HL-60/S4 (cell line): ENCODE results near the gene DEPDC4.
"Not testable (repeated sequence)": the region's sequence is repeated elsewhere in the genome, so short reads cannot be mapped to it uniquely, and the experiment has no call there.

Experiments used
- in situ Hi-C: fragments of 300-500 bp; cut with MboI; formaldehyde crosslinking; loops from 2 replicates; pipeline ENCODE4 v1.14.3; 2022; ENCODE audit warnings: low sequenced_read_pairs

Gene DEPDC4

DNA sequence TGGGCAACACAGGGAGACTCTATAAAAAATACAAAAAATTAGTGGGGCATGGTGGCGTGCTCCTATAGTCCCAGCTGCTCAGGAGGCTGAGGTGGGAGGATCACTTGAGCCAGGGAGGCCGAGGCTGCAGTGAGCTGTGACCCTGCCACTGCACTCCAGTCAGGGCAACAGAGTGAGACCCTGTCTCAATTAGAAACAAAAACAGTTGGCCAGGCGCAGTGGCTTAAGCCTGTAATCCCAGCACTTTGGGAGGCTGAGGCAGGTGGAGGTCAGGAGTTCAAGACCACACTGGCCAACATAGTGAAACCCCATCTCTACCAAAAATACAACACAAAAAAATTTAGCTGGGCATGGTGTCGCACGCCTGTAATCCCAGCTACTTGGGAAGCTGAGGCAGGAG is 1.8 kb downstream of the DEPDC4 start:
- in situ Hi-C loops, result not testable (repeated sequence)

DNA sequence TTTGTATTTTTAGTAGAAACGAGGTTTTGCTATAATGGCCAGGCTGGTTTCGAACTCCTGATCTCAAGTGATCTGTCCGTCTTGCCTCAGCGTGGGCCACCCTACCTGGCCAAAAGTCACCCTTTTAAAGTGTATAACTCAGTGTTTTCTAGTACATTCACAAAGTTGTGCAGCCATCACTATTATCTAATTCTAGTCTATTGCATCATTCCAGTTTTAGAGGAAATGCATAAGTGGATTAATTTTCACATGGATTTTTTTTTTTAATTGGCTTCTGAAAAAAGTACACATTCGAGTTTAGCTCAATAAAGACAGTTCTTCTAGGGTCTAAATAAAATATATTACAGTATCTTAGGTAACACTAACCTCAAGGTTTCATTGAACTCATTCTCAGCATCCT is 3.7 kb downstream of the DEPDC4 start:
- in situ Hi-C loops, result no loop called here

- in situ Hi-C loops, result no loop called here
Observed at GRCh38 chr12:100258127-100258526, 8.8 kb downstream of the DEPDC4 start.

DNA sequence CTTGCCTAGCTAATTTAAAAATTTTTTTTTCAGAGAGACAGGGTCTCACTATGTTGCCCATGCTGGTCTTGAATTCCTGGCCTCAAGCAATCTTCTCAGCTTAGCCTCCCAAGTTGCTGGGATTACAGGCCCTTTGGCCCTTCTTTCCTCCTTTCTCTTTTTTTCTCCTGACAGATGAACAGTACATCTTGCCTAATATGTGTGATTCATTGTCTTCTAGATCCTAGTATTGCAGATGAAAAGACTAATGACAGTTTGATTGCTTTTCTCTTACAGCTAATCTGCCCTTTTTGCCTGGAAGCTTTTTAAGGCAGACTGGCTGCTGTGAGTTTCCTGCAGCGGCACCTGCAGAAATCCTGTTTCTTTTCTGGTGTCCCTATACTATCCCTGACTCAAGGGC is 12.0 kb downstream of the DEPDC4 start:
- in situ Hi-C loops, result no loop called here

DNA sequence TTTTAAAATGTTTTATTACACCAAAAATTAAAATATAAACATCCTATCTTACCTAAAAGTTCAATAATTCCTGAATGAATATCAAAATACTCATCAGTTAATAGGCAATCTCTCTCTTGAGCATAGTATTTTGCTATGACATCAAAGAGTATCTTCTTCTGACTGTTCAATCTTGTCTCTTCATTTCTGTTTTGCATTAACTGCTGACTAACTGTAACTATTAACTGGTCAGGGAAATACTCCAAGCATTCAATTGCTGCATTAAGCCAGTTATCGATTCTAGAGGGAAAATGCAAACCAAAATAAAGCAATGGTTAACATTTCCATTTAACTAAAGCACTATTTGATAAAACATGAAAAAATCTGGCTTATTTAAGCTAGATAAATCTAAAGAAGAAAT is 13.4 kb downstream of the DEPDC4 start:
- in situ Hi-C loops, result no loop called here

GRCh38 chr12:100251917-100252316 is 15.0 kb downstream of the DEPDC4 start:
- in situ Hi-C loops, result no loop called here

GRCh38 chr12:100249941-100250340 is 16.9 kb downstream of the DEPDC4 start:
- in situ Hi-C loops, result loop anchor here (25.0 kb wide), 1 partner anchor 312 kb away; the partner anchor contains the start of gene GAS2L3

DNA sequence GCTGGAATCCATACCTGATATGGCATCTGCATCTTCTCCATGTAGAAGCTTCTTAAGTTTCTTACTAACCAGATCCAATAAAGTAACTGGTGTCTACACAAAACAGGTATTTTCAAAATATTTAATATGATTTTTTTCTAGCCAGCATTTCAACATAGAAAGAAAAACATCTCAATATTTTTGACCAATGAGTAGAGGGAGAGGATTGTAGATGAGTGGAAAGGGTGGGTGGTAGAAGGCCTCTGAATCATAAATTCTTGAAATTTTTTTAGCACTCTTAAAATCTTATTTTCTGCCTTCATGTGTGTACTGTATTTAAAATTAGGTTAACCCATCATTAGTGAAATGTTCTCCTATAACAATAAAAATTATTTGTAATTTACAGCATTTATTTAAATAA is 18.0 kb downstream of the DEPDC4 start:
- in situ Hi-C loops, result loop anchor here (25.0 kb wide), 1 partner anchor 313 kb away; the partner anchor contains the start of gene GAS2L3

GRCh38 chr12:100247765-100248164 is 19.1 kb downstream of the DEPDC4 start:
- in situ Hi-C loops, result loop anchor here (25.0 kb wide), 1 partner anchor 315 kb away; the partner anchor contains the start of gene GAS2L3

DNA sequence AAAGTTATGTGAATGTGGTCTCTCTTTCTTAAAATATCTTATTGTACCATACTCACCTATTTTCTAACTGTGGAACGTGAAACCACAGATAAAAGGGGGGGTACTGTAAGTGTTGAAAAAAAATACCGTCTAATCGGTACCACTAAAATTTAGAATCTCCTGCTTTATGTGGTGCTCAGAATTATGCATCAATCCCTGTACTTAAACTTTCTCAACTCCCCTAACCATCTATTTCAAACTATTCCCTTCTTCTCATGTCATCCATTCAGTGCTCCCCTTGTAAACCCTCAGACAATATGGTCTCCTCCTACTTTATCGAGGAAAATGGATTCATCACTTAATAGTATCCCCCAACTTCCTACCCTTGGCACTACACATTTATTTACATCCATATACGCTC is 23.7 kb downstream of the DEPDC4 start:
- in situ Hi-C loops, result loop anchor here (25.0 kb wide), 1 partner anchor 319 kb away; the partner anchor contains the start of gene GAS2L3

DNA sequence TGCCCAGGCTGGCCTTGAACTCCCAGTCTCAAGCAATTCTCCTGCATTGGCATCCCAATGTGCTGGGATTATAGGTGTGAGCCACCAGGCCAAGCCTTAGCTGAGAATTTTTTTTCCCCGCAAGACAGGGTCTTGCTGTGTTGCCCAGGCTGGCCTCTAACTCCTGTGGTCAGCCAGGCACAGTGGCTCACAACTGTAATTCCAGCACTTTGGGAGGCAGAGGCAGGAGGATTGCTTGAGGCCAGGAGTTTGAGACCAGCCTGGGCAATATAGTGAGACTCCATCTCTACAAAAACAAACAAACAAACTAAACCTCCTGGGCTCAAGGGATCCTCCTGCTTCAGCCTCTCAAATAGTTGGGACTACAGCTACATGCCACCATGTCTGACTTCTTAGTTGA is 27.3 kb downstream of the DEPDC4 start:
- in situ Hi-C loops, result loop anchor here (10.0 to 25.0 kb wide), 2 partner anchors 165 to 323 kb away; partner anchors contain the start of gene GAS2L3

- in situ Hi-C loops, result loop anchor here (10.0 to 25.0 kb wide), 2 partner anchors 166 to 324 kb away; partner anchors contain the start of gene GAS2L3
Observed at GRCh38 chr12:100238801-100239200, 28.1 kb downstream of the DEPDC4 start.

- in situ Hi-C loops, result loop anchor here (10.0 to 25.0 kb wide), 2 partner anchors 170 to 328 kb away; partner anchors contain the start of gene GAS2L3
Observed at GRCh38 chr12:100234591-100235304, 32.1 kb downstream of the DEPDC4 start.

- in situ Hi-C loops, result loop anchor here (10.0 to 25.0 kb wide), 2 partner anchors 171 to 328 kb away; partner anchors contain the start of gene GAS2L3
Observed at GRCh38 chr12:100234166-100234565, 32.7 kb downstream of the DEPDC4 start.

- in situ Hi-C loops, result loop anchor here (10.0 to 25.0 kb wide), 2 partner anchors 173 to 330 kb away; partner anchors contain the start of gene GAS2L3
Observed at GRCh38 chr12:100231873-100232272, 35.0 kb downstream of the DEPDC4 start.

GRCh38 chr12:100229876-100230275 is 37.0 kb downstream of the DEPDC4 start:
- in situ Hi-C loops, result loop anchor here (10.0 to 25.0 kb wide), 2 partner anchors 175 to 332 kb away; partner anchors contain the start of gene GAS2L3

- in situ Hi-C loops, result loop anchor here (25.0 kb wide), 1 partner anchor 333 kb away; the partner anchor contains the start of gene GAS2L3
Observed at GRCh38 chr12:100229036-100229635, 37.7 kb downstream of the DEPDC4 start.

- in situ Hi-C loops, result loop anchor here (25.0 kb wide), 1 partner anchor 337 kb away; the partner anchor contains the start of gene GAS2L3
Observed at GRCh38 chr12:100225491-100225890, 41.4 kb downstream of the DEPDC4 start.

DNA sequence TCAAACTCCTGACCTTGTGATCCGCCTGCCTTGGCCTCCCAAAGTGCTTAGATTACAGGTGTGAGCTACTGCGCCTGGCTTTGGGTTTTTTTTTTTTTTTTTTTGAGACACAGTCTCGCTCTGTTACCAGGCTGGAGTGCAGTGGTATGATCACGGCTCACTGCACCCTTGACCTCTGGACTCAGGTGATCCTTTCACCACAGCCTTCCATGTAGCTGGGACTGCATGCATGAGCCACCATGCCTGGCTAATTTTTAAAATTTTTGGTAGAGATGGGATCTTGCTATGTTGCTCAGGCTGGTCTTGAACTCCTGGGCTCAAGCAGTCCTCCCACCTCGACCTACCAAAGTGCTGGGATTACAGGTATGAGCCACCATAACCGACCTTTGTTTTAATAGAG is 44.7 kb downstream of the DEPDC4 start:
- in situ Hi-C loops, result not testable (repeated sequence)

- in situ Hi-C loops, result no loop called here
Observed at GRCh38 chr12:100221523-100221922, 45.4 kb downstream of the DEPDC4 start.

DNA sequence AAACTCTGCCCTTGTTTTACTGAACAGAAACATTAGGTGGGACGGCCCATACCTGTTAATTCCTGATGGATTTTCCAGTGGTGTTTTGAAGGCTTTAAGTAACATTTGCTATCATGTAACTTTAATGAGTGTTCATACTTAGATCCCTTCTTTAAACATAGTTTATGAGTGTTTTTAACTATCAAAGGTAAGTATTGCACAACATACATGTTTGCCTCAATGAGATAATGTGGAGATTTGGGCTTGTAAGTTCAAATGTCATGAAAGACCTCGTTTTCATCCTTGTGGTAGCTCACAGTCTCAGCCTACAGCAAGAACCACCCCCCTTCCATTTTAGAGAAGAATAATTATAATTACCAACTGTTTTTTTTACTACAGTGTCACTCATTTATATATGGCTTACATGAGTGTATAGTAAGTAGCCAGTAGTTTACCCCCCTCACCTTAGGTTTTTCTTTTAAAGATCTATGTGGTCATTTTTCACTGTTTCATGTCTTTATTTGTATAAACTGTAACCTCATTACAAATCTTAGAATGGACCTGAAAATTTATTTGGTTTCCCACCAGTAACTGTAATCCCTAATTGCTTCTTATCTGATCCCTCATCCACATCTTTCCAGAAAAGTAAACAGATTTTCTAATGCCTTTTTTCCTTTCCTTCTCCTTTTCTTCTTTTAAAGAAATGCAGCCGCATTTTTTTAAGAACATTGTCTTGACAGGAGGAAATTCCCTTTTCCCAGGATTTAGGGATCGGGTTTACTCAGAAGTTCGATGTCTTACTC is 47.4 kb downstream of the DEPDC4 start:
- in situ Hi-C loops, result no loop called here
